OCI-LY3 (cell line): ENCODE data around the gene ZNF438.

Source experiments
- H2AFZ ChIP-seq: fragments of 200-600, 300-600 bp; shearing (Covaris generic); 2 replicates; pipeline ENCODE4 v1.6.0; 2014; ENCODE audit warnings: antibody characterized with exemption, low read depth, low read length
- H3K27ac ChIP-seq: fragments of 200-600, 300-600 bp; sonication (generic); 2 replicates; pipeline ENCODE4 v1.5.1; 2014; ENCODE audit warnings: mild to moderate bottlenecking, low read length, moderate library complexity, mixed read lengths
- H3K27me3 ChIP-seq: fragments of 200-600, 300-600 bp; sonication (generic); 2 replicates; pipeline ENCODE4 v1.6.1; 2014; ENCODE audit warnings: low read depth, low read length, mixed read lengths
- H3K36me3 ChIP-seq: fragments of 200-600, 300-600 bp; sonication (generic); replicated peaks from 2 replicates; pipeline ENCODE3; 2014; ENCODE audit warnings: low read depth, low read length, mixed read lengths
- H3K4me1 ChIP-seq: fragments of 300-600, 200-600 bp; sonication (generic); 2 replicates; pipeline ENCODE4 v1.6.1; 2014; ENCODE audit warnings: low read length, mixed read lengths
- H3K4me2 ChIP-seq: fragments of 200-600, 300-600 bp; sonication (generic); 2 replicates; pipeline ENCODE4 v1.6.1; 2014; ENCODE audit warnings: low read length, mixed read lengths
- H3K4me3 ChIP-seq: fragments of 300-600, 200-600 bp; sonication (generic); 2 replicates; pipeline ENCODE4 v1.5.1; 2014; ENCODE audit warnings: antibody characterized with exemption, mild to moderate bottlenecking, low read length, moderate library complexity
- H3K79me2 ChIP-seq: fragments of 300-600, 200-600 bp; shearing (Covaris generic); 2 replicates; pipeline ENCODE4 v1.6.1; 2014; ENCODE audit warnings: mild to moderate bottlenecking, low read length, mixed read lengths
- H3K9ac ChIP-seq: fragments of 300-600, 200-600 bp; shearing (Covaris generic); 2 replicates; pipeline ENCODE4 v1.6.0; 2014; ENCODE audit warnings: mild to moderate bottlenecking, low read length, moderate library complexity
- H3K9me3 ChIP-seq: fragments of 200-600, 300-600 bp; shearing (Covaris generic); 2 replicates; pipeline ENCODE4 v1.6.1; 2014; ENCODE audit warnings: low read length, mixed read lengths; ENCODE audit not compliant: insufficient read depth
- H4K20me1 ChIP-seq: fragments of 200-600, 300-600 bp; sonication (generic); 2 replicates; pipeline ENCODE4 v1.6.1; 2016; ENCODE audit warnings: low read length, mixed read lengths; ENCODE audit not compliant: insufficient read depth
- EZH2phosphoT487 ChIP-seq: fragments of 200-600 bp; shearing (Covaris generic); IDR thresholded peaks from 2 replicates; pipeline ENCODE4 v1.6.1; 2018; ENCODE audit warnings: antibody characterized with exemption, mixed run types, low read depth
- TF ChIP-seq, protein P1 (sequence below): fragments of 200-600, 300-600 bp; sonication (generic); IDR thresholded peaks from 2 replicates; pipeline ENCODE4 v1.5.1; 2014; ENCODE audit warnings: antibody characterized with exemption, low read length, low read depth

ZNF438 gene

DNA sequence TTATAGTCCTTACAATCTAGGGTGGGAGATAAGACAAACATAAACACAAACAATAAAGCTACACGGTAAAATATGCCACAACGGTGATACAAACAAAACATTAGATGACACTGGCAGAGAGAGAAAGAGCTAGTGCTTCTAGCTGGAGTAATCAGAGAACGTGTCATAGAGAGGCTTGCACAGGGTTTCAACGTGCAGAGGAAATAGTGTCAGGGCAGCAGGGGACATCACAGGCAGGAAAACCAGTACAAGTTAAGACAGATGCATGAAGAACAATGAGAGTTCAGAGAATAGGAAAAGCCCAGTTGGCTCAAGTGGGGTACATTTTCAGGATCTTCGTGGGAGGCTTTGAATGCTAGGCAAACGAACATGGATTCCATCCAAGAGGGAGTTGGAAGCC lies 91.4 kb downstream of the ZNF438 start:
- peaks cover 4% of the 10 kb centered on the region for H3K36me3 ChIP-seq
- no peak overlapping the region for H3K4me2 ChIP-seq
- no peak overlapping the region for H2AFZ ChIP-seq
- H4K20me1 ChIP-seq = no peaks in the 10 kb centered on the region
- H3K27me3 ChIP-seq = no peaks in the 10 kb centered on the region
- no peaks in the 10 kb centered on the region for H3K4me1 ChIP-seq
- no peaks in the 10 kb centered on the region for H3K79me2 ChIP-seq
- no peak overlapping the region for H3K27ac ChIP-seq
- no peaks in the 10 kb centered on the region for H3K9me3 ChIP-seq
- no peak overlapping the region for H3K4me3 ChIP-seq
- TF ChIP-seq EZH2phosphoT487 = no peak
- TF ChIP-seq, protein P1, sequence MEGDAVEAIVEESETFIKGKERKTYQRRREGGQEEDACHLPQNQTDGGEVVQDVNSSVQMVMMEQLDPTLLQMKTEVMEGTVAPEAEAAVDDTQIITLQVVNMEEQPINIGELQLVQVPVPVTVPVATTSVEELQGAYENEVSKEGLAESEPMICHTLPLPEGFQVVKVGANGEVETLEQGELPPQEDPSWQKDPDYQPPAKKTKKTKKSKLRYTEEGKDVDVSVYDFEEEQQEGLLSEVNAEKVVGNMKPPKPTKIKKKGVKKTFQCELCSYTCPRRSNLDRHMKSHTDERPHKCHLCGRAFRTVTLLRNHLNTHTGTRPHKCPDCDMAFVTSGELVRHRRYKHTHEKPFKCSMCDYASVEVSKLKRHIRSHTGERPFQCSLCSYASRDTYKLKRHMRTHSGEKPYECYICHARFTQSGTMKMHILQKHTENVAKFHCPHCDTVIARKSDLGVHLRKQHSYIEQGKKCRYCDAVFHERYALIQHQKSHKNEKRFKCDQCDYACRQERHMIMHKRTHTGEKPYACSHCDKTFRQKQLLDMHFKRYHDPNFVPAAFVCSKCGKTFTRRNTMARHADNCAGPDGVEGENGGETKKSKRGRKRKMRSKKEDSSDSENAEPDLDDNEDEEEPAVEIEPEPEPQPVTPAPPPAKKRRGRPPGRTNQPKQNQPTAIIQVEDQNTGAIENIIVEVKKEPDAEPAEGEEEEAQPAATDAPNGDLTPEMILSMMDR = no peak
- H3K9ac ChIP-seq = no peak overlapping the region

DNA sequence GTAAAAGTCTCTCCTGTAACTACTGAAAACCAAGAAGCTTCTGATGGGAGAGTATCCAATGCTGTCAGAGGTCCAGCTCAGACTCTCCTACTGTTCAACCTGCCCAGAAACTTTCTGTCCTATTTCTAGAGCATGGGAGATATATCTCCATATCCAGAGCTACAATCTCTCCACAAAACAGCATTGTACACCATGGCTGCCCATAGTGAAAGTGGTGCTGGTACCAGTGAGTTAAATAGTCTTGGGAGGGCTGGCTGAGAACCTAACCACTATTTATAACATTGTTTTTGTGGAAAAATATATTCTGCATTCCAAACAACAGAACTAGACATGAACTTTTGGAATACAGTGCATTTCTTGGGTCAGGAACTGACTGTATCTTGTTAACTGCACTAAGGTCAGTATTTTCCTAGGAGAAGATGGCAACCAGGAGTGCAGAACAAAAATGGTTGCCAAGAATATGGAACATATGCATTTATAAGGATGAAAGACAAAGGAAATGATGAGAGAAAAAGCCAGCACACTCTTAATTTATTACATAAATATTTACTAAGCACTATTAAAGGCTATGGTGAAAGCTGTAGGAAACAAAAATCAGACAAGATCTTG lies 91.9 kb downstream of the ZNF438 start:
- no peaks in the 10 kb centered on the region for H3K79me2 ChIP-seq
- no peak overlapping the region for H3K4me2 ChIP-seq
- H3K4me3 ChIP-seq = no peak overlapping the region
- no peaks in the 10 kb centered on the region for H4K20me1 ChIP-seq
- TF ChIP-seq, protein P1 = no peak
- peaks cover 4% of the 10 kb centered on the region; the same call in 1 of the 2 replicates for H3K4me1 ChIP-seq
- no peaks in the 10 kb centered on the region for H3K9me3 ChIP-seq
- peaks cover 7% of the 10 kb centered on the region for H3K36me3 ChIP-seq
- no peak overlapping the region for H2AFZ ChIP-seq
- H3K27me3 ChIP-seq = no peaks in the 10 kb centered on the region
- H3K9ac ChIP-seq = no peak overlapping the region
- H3K27ac ChIP-seq = no peak overlapping the region

DNA sequence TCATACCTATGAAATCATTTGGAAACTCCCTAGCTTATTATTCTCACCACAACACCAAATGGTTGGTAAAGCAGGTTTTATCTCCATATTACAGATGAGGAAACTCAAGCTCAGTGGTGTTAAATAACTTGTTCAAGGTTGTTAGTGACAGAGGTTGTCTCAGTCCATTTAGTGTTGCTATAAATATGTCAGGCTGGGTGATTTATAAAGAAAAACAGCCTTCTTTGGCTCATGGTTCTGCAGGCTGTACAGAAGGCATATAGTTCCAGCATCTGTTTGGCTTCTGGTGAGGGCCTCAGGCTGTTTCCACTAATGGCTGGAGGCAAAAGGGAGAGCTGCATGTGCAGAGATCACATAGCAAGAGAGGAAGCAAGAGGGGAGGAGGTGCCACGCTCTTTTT lies 96.6 kb downstream of the ZNF438 start:
- peaks cover 4% of the 10 kb centered on the region; the same call in 1 of the 2 replicates for H3K4me1 ChIP-seq
- H3K27ac ChIP-seq = no peak overlapping the region
- H3K4me2 ChIP-seq = no peak overlapping the region
- no peaks in the 10 kb centered on the region for H3K27me3 ChIP-seq
- no peak overlapping the region for H2AFZ ChIP-seq
- no peaks in the 10 kb centered on the region for H4K20me1 ChIP-seq
- H3K36me3 ChIP-seq = peaks cover 14% of the 10 kb centered on the region
- H3K4me3 ChIP-seq = no peak overlapping the region
- TF ChIP-seq EZH2phosphoT487 = no peak
- TF ChIP-seq, protein P1 = no peak
- H3K79me2 ChIP-seq = no peaks in the 10 kb centered on the region
- H3K9me3 ChIP-seq = no peaks in the 10 kb centered on the region
- no peak overlapping the region for H3K9ac ChIP-seq

DNA sequence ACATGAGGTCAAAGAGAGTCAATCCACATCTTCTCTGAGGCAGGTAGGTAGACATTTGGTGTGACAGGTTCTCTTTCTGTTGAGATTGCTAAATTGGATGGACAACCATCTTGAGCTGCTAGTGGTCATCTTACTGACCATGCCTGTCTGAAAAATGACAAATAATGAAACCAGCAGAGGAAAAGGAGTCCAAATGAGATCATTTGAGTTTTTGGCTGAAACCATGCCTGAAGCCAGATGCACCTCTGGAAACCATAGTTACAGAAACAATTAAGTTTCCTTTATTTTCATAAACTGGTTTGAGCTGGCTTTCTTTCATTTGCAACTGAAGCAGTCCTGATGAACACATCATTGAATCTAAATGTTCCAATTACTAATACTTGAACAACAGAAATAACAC lies 100.6 kb downstream of the ZNF438 start:
- TF ChIP-seq, protein P1 = no peak
- TF ChIP-seq EZH2phosphoT487 = no peak
- no peak overlapping the region for H3K4me2 ChIP-seq
- H3K9ac ChIP-seq = no peak overlapping the region

More for the DNA sequence above, 100.6 kb downstream of the ZNF438 start:
- Histone ChIP-seq H4K20me1 (no peaks in the 10 kb centered on the region), H3K9me3 (no peaks in the 10 kb centered on the region), H3K79me2 (no peaks in the 10 kb centered on the region), H3K4me3 (no peak overlapping the region), H3K4me1 (peaks cover 21% of the 10 kb centered on the region), H3K27me3 (no peaks in the 10 kb centered on the region), H3K36me3 (peaks cover 13% of the 10 kb centered on the region), H2AFZ (no peak overlapping the region), H3K27ac (no peak overlapping the region)
